Tibial nerve (tissue), 4 donors: Measurements from ENCODE around the gene ROS1.

ENCODE experiments used
- EP300 ChIP-seq, 2 donors: sonication (generic); formaldehyde crosslinking; IDR thresholded peaks; one replicate each; pipeline ENCODE4 v1.6.1; 2017; ENCODE audit warnings: antibody characterized with exemption in 2 of 2, mild to moderate bottlenecking in 1 of 2
- POLR2A ChIP-seq, 2 donors: fragments of 450-650 bp; IDR thresholded peaks; one replicate each; pipeline ENCODE4 v1.6.1; 2017; ENCODE audit warnings: antibody characterized with exemption in 2 of 2, mild to moderate bottlenecking in 2 of 2, moderate library complexity in 2 of 2
- TF ChIP-seq, protein P1 (sequence below), 5 experiments: fragments of 200-600 bp in 3 of 5; fragments of 450-650 bp in 2 of 5; sonication (generic) in 3 of 5; IDR thresholded peaks; one replicate each; pipeline ENCODE4 v1.5.1; 2016 to 2019; ENCODE audit warnings: antibody characterized with exemption in 5 of 5, mild to moderate bottlenecking in 3 of 5, moderate library complexity in 2 of 5

DNA sequence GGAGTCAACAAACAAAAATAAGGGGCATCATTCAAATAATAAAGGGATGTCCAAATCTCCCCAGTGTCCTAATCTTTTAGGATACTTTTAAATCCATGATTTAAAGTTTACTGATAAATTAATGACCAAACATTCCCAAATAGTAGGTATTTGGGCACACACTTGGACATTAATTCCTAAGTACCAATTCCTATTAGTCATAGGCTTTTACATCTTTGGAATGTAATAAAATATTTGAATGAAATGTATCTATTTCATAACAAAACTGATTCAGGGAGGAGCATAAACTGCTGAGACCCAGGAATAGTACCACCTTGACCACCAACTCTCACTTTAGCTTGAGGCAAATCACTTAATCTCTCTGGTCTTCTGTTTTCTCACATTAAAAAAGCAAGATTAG is 116.1 kb downstream of the ROS1 start:
- TF ChIP-seq, protein P1, sequence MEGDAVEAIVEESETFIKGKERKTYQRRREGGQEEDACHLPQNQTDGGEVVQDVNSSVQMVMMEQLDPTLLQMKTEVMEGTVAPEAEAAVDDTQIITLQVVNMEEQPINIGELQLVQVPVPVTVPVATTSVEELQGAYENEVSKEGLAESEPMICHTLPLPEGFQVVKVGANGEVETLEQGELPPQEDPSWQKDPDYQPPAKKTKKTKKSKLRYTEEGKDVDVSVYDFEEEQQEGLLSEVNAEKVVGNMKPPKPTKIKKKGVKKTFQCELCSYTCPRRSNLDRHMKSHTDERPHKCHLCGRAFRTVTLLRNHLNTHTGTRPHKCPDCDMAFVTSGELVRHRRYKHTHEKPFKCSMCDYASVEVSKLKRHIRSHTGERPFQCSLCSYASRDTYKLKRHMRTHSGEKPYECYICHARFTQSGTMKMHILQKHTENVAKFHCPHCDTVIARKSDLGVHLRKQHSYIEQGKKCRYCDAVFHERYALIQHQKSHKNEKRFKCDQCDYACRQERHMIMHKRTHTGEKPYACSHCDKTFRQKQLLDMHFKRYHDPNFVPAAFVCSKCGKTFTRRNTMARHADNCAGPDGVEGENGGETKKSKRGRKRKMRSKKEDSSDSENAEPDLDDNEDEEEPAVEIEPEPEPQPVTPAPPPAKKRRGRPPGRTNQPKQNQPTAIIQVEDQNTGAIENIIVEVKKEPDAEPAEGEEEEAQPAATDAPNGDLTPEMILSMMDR (IDR thresholded peaks at IDR 0.05): no peak
- TF ChIP-seq POLR2A (IDR thresholded peaks at IDR 0.05) (no peak), EP300 (IDR thresholded peaks at IDR 0.05) (no peak)
